ENCODE data around the gene SPN.

- TF ChIP-seq, protein P1, sequence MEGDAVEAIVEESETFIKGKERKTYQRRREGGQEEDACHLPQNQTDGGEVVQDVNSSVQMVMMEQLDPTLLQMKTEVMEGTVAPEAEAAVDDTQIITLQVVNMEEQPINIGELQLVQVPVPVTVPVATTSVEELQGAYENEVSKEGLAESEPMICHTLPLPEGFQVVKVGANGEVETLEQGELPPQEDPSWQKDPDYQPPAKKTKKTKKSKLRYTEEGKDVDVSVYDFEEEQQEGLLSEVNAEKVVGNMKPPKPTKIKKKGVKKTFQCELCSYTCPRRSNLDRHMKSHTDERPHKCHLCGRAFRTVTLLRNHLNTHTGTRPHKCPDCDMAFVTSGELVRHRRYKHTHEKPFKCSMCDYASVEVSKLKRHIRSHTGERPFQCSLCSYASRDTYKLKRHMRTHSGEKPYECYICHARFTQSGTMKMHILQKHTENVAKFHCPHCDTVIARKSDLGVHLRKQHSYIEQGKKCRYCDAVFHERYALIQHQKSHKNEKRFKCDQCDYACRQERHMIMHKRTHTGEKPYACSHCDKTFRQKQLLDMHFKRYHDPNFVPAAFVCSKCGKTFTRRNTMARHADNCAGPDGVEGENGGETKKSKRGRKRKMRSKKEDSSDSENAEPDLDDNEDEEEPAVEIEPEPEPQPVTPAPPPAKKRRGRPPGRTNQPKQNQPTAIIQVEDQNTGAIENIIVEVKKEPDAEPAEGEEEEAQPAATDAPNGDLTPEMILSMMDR (IDR thresholded peaks at IDR 0.05; ENCODE audit: low read length) = no peak
- no peak for TF ChIP-seq EZH2 (IDR thresholded peaks at IDR 0.05; ENCODE audit: borderline replicate concordance, low read length)
These were observed 54.1 kb downstream of the SPN start for GRCh38 chr16:29717113-29717512.

Measured in OCI-LY1 (cell line).